Activated CD8-positive, alpha-beta T cell treated with anti-CD3 and anti-CD28 coated beads for 36 hours (primary cell): Measurements from ENCODE around the gene A4GNT. TPM values are rescaled to one million over a fixed set of nuclear protein-coding genes. Genes with fewer than 3 reads are reported as not detected.
A peak's percentile ranks its signal among the peaks of the same experiment; 100 is the strongest.
"Not testable (repeated sequence)": the region's sequence is repeated elsewhere in the genome, so short reads cannot be mapped to it uniquely, and the experiment has no call there.

Experiments
- ATAC-seq: fragments of 200-7000 bp; cut with Tn5 transposase; one replicate; pipeline ENCODE4 v1.10.0; 2021; ENCODE audit warnings: mild to moderate bottlenecking, moderate library complexity
- CTCF ChIA-PET: fragments of 350-600 bp; sonication (Branson Sonifier 250); formaldehyde crosslinking; loops from one replicate; lab custom pipeline; 2021; ENCODE audit warnings: antibody characterized with exemption; lab: Charles Lee
- POLR2A ChIA-PET: fragments of 350-600 bp; sonication (Branson Sonifier 250); formaldehyde crosslinking; loops from one replicate; lab custom pipeline; 2021; ENCODE audit warnings: antibody characterized with exemption; lab: Charles Lee
- DNase-seq: peaks from one replicate; pipeline ENCODE4 v3.0.0-alpha.2; 2020
- H3K27ac Mint-ChIP-seq: one replicate; pipeline ENCODE4 v1.8.0; 2021; ENCODE audit warnings: mild to moderate bottlenecking, mixed read lengths
- H3K27me3 Mint-ChIP-seq: one replicate; pipeline ENCODE4 v1.8.0; 2021; ENCODE audit warnings: mixed read lengths
- H3K36me3 Mint-ChIP-seq: one replicate; pipeline ENCODE4 v1.8.0; 2021; ENCODE audit warnings: low read depth, mixed read lengths
- H3K4me1 Mint-ChIP-seq: one replicate; pipeline ENCODE4 v1.8.0; 2021; ENCODE audit warnings: low read depth, mixed read lengths
- H3K4me3 Mint-ChIP-seq: one replicate; pipeline ENCODE4 v1.8.0; 2021; ENCODE audit warnings: mild to moderate bottlenecking, moderate library complexity, mixed read lengths
- H3K9me3 Mint-ChIP-seq: one replicate; pipeline ENCODE4 v1.8.0; 2021; ENCODE audit warnings: mixed read lengths
- intact Hi-C: fragments of 100-400 bp; cut with micrococcal nuclease; formaldehyde crosslinking; loops from one replicate; pipeline ENCODE4 v1.10.0; 2022
- total RNA-seq, 2 experiments: library from RNA; stranded (reverse); gene quantifications; one replicate each; pipeline ENCODE4 v1.2.3, GENCODE V29; 2021
- TF ChIP-seq, protein P1 (sequence below): fragments of 200-600 bp; IDR thresholded peaks from one replicate; pipeline ENCODE4 v1.8.0; 2022; ENCODE audit warnings: antibody characterized with exemption, mild to moderate bottlenecking

The A4GNT gene
- total RNA-seq, 2 experiments from 2014 or later: not detected

DNA sequence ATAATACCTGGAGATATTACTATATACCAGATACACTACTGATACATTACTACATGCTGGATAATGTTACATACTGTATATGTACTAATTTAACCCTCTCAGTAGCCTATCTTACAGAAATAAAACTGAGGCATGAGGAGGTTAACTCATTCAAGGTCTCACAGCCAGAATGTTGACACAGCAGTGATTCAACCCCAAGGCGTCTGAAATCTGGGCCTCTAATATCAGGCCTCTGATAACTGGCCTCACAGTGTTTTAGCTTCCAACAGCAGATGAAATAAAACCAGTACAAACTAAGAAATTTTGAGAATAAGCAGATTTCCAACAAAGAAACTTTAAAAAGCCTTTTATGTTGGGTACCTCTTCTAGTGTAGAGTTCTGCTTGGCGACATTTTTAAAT lies 40.2 kb downstream of the A4GNT start:
- DNase-seq (no peak), ATAC-seq (no peak)
- ChIA-PET CTCF (no interaction called here), POLR2A (no interaction called here)
- TF ChIP-seq, protein P1, sequence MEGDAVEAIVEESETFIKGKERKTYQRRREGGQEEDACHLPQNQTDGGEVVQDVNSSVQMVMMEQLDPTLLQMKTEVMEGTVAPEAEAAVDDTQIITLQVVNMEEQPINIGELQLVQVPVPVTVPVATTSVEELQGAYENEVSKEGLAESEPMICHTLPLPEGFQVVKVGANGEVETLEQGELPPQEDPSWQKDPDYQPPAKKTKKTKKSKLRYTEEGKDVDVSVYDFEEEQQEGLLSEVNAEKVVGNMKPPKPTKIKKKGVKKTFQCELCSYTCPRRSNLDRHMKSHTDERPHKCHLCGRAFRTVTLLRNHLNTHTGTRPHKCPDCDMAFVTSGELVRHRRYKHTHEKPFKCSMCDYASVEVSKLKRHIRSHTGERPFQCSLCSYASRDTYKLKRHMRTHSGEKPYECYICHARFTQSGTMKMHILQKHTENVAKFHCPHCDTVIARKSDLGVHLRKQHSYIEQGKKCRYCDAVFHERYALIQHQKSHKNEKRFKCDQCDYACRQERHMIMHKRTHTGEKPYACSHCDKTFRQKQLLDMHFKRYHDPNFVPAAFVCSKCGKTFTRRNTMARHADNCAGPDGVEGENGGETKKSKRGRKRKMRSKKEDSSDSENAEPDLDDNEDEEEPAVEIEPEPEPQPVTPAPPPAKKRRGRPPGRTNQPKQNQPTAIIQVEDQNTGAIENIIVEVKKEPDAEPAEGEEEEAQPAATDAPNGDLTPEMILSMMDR: no peak
- Mint-ChIP-seq H3K27me3 (peaks cover 21% of the 10 kb centered on the region), H3K4me3 (no peak overlapping the region), H3K9me3 (no peaks in the 10 kb centered on the region), H3K4me1 (no peaks in the 10 kb centered on the region), H3K36me3 (no peaks in the 10 kb centered on the region), H3K27ac (no peak overlapping the region)
- intact Hi-C loops: no loop called here

DNA sequence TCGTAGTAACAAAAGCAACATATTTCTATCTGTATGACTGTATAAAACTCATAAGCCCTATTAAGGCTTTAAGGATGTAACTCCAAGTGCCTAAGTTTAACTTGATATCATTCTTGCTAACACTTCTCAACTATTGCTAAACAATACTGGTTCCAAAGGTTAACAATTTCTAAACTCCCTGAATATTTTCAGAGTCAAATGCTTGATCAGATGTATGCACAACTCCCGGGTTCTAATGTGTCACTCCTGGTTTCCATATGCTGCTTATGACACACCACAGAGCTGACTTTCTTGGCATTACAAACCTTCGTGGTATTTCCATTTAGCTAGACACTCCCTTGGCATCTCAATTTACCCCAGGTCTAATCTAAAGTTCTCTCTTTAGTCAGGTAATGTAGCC lies 43.1 kb downstream of the A4GNT start:
- TF ChIP-seq, protein P1: no peak
- CTCF ChIA-PET: interaction anchor here (3.3 to 4.6 kb wide), 2 partner anchors 9 to 30 kb away, joined by 8 to 27 read pairs; no protein-coding TSS in a partner anchor
- H3K36me3 Mint-ChIP-seq: no peaks in the 10 kb centered on the region
- no peaks in the 10 kb centered on the region for H3K4me1 Mint-ChIP-seq
- intact Hi-C loops: no loop called here
- H3K27me3 Mint-ChIP-seq: peaks cover 22% of the 10 kb centered on the region
- DNase-seq (no peak), ATAC-seq (no peak)
- no peak overlapping the region for H3K27ac Mint-ChIP-seq
- POLR2A ChIA-PET: no interaction called here
- H3K9me3 Mint-ChIP-seq: no peaks in the 10 kb centered on the region
- H3K4me3 Mint-ChIP-seq: no peak overlapping the region

DNA sequence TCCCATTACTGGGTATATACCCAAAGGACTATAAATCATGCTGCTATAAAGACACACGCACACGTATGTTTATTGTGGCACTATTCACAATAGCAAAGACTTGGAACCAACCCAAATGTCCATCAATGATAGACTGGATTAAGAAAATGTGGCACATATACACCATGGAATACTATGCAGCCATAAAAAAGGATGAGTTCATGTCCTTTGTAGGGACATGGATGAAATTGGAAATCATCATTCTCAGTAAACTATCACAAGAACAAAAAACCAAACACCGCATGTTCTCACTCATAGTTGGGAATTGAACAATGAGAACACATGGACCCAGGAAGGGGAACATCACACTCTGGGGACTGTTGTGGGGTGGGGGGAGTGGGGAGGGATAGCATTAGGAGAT lies 46.4 kb downstream of the A4GNT start:
- DNase-seq, H3K4me3 Mint-ChIP-seq, H3K36me3 Mint-ChIP-seq, POLR2A ChIA-PET, H3K27ac Mint-ChIP-seq, ATAC-seq, H3K9me3 Mint-ChIP-seq, intact Hi-C loops: not testable (repeated sequence)
- peaks cover 22% of the 10 kb centered on the region for H3K4me1 Mint-ChIP-seq
- peaks cover 21% of the 10 kb centered on the region for H3K27me3 Mint-ChIP-seq
- CTCF ChIA-PET: interaction anchor here (4.6 kb wide), 1 partner anchor 33 kb away, joined by 27 read pairs; no protein-coding TSS in a partner anchor

DNA sequence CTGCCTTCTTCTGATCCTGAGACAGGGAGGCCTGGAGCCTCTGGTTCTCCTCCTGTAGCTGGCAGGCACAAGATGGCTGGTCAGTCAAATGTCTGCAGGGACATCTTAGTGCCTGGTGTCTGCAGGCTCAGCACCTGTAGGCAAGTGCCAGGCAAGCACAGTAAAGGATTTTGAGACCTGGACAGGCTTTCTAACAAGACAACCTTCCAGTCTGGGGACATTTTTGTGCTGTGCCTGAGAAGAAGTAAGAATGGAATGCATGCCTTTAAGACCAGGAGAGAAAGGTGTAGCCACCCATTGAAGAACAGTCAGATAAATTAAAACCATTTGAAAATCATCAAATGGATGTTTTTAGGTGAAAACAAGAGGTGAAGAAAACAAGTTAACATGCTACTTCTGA lies 48.0 kb downstream of the A4GNT start:
- intact Hi-C loops: no loop called here
- POLR2A ChIA-PET: interaction anchor here (1.1 kb wide), 2 partner anchors 78 to 104 kb away, joined by 3 read pairs; no protein-coding TSS in a partner anchor
- Mint-ChIP-seq H3K9me3 (no peaks in the 10 kb centered on the region), H3K27me3 (peaks cover 20% of the 10 kb centered on the region), H3K4me1 (peaks cover 22% of the 10 kb centered on the region), H3K27ac (no peak overlapping the region), H3K4me3 (no peak overlapping the region), H3K36me3 (no peaks in the 10 kb centered on the region)
- ATAC-seq: no peak
- CTCF ChIA-PET: interaction anchor here (1.3 to 2.4 kb wide), 2 partner anchors 17 to 36 kb away, joined by 4 to 9 read pairs; no protein-coding TSS in a partner anchor
- TF ChIP-seq, protein P1: no peak
- DNase-seq: no peak

DNA sequence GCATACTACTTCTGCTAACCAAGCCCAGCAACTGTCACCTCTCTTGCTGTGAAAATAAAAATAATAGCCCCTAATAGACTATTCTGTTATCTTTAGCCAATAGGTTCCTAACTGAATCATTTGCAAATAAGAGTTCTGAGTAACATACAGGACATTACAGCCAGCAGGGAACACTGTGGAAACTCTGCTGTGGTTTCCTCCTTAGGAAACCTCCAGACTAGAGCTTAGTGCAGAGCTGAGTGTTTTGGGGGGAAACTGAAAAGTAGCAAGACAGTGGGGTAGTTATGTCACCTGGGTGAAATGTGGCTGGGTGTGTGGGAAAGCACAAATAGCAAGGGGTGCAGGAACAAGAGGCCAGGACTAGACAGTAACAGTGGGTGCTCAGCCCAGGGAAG lies 49.2 kb downstream of the A4GNT start:
- intact Hi-C loops: no loop called here
- Mint-ChIP-seq H3K4me1 (peaks cover 30% of the 10 kb centered on the region), H3K4me3 (no peak overlapping the region), H3K9me3 (no peaks in the 10 kb centered on the region), H3K36me3 (no peaks in the 10 kb centered on the region), H3K27me3 (peaks cover 16% of the 10 kb centered on the region), H3K27ac (peak overlapping the region; percentile 50)
- peak; percentile 12 for DNase-seq
- TF ChIP-seq, protein P1: no peak
- ChIA-PET POLR2A (interaction anchor here (0.8 to 1.1 kb wide), 3 partner anchors 79 to 105 kb away, joined by 3 read pairs; no protein-coding TSS in a partner anchor), CTCF (interaction anchor here (0.8 to 2.4 kb wide), 6 partner anchors 13 to 37 kb away, joined by 3 to 9 read pairs (median 5); no protein-coding TSS in a partner anchor)
- ATAC-seq: peak; percentile 6
